Sigmoid colon (tissue), 7 donors: ENCODE results near the gene DESI1. TPM values are rescaled to one million over a fixed set of nuclear protein-coding genes. Genes with fewer than 3 reads are reported as not detected.

ENCODE experiments used
- DNase-seq: peaks from one replicate; pipeline ENCODE4 v3.0.0-alpha.2; 2019
- H3K27ac ChIP-seq, 4 donors: fragments of 200-600 bp; sonication (generic); one replicate each; pipeline ENCODE4 v1.5.1; 2016 to 2019; ENCODE audit warnings: mild to moderate bottlenecking in 1 of 4
- H3K27me3 ChIP-seq, 3 donors: fragments of 200-600 bp; sonication (generic); one replicate each; pipeline ENCODE4 v1.5.1; 2019; ENCODE audit warnings: mild to moderate bottlenecking in 1 of 3
- H3K36me3 ChIP-seq, 4 donors: fragments of 200-600 bp; sonication (generic); one replicate each; pipeline ENCODE4 v1.5.1; 2016 to 2019
- H3K4me1 ChIP-seq, 4 donors: fragments of 200-600 bp; sonication (generic); one replicate each; pipeline ENCODE4 v1.5.1; 2017 to 2019
- H3K4me3 ChIP-seq, 4 donors: fragments of 200-600 bp; sonication (generic); one replicate each; pipeline ENCODE4 v1.5.1; 2017 to 2019; ENCODE audit warnings: mild to moderate bottlenecking in 2 of 4, moderate library complexity in 1 of 4
- H3K9me3 ChIP-seq, 4 donors: fragments of 200-600 bp in 3 of 4; sonication (generic) in 3 of 4; one replicate each; pipeline versions ENCODE4 v1.5.1 to v1.6.1; 2013 to 2019
- CTCF ChIP-seq, 4 experiments: fragments of 450-650 bp in 3 of 4; fragments of 200-600 bp in 1 of 4; IDR thresholded peaks; one replicate each; pipeline ENCODE4 v1.5.1; 2016 to 2019; ENCODE audit warnings: antibody characterized with exemption in 4 of 4, mild to moderate bottlenecking in 3 of 4, moderate library complexity in 2 of 4
- EP300 ChIP-seq, 4 donors: sonication (generic); formaldehyde crosslinking; IDR thresholded peaks; one replicate each; pipeline ENCODE4 v1.6.1; 2017; ENCODE audit warnings: antibody characterized with exemption in 4 of 4
- POLR2A ChIP-seq, 2 donors: fragments of 450-650 bp; IDR thresholded peaks; one replicate each; pipeline ENCODE4 v1.6.1; 2016; ENCODE audit warnings: antibody characterized with exemption in 2 of 2, mild to moderate bottlenecking in 2 of 2, moderate library complexity in 2 of 2
- POLR2AphosphoS5 ChIP-seq, 4 donors: sonication (generic); formaldehyde crosslinking; IDR thresholded peaks; one replicate each; pipeline ENCODE4 v1.6.1; 2017; ENCODE audit warnings: antibody characterized with exemption in 4 of 4
- WGBS, 2 donors: extraction: QIAGEN DNeasy Blood & Tissue Kit; methylation state at CpG; one replicate each; pipeline ENCODE4 v1.1.7; 2013; 5-methylcytosine and 5-hydroxymethylcytosine counted together
- intact Hi-C: fragments of 100-400 bp; cut with DNase I; formaldehyde crosslinking; loops from one replicate; pipeline ENCODE4 v1.15.1; 2023
- polyA plus RNA-seq, 3 donors: library from polyadenylated mRNA; stranded (reverse); fragments of 200-250 nt; gene quantifications; one replicate each; pipeline ENCODE4 v1.2.3, GENCODE V29; 2013
- total RNA-seq, 4 donors: library from RNA; depleted of rRNA; stranded (reverse); fragments of >200 nt; gene quantifications; one replicate each; pipeline ENCODE4 v1.1.0, GENCODE V29; 2016
- donor health status: healthy with polysubstance abuse.
- donor health status: Bipolar disorder and iron deficiency.
- donor health status: healthy.

The DESI1 gene
- total and polyA plus RNA-seq, 7 donors = 10.2 to 29.1 (median 14.3) TPM

- WGBS, 2 donors = 96 to 97% methylated on average over 6 of the region's 6 CpGs
- Histone ChIP-seq H3K27ac (no peak overlapping the region), H3K9me3 (no peaks in the 10 kb centered on the region), H3K4me1 (no peaks in the 10 kb centered on the region), H3K27me3 (no peaks in the 10 kb centered on the region), H3K36me3 (no peaks in the 10 kb centered on the region), H3K4me3 (no peak overlapping the region)
- intact Hi-C loops = no loop called here
- TF ChIP-seq POLR2A (IDR thresholded peaks at IDR 0.05) = no peak
- no peak for TF ChIP-seq POLR2AphosphoS5 (IDR thresholded peaks at IDR 0.05)
- TF ChIP-seq CTCF (IDR thresholded peaks at IDR 0.05) = no peak
- no peak for TF ChIP-seq EP300 (IDR thresholded peaks at IDR 0.05)
- no peak for DNase-seq
Measured at GRCh38 chr22:41612603-41613306, 8.1 kb downstream of the DESI1 start.

- 97% methylated on average over 3 of the region's 3 CpGs for WGBS, 2 donors
- Histone ChIP-seq H3K27ac (no peak overlapping the region), H3K36me3 (peaks cover 0 to 41% (median 10%) of the 10 kb centered on the region in 4 donors), H3K9me3 (no peaks in the 10 kb centered on the region), H3K27me3 (no peaks in the 10 kb centered on the region), H3K4me1 (no peaks in the 10 kb centered on the region), H3K4me3 (no peak overlapping the region)
- DNase-seq = no peak
- TF ChIP-seq POLR2A (IDR thresholded peaks at IDR 0.05) (no peak), POLR2AphosphoS5 (IDR thresholded peaks at IDR 0.05) (no peak), CTCF (IDR thresholded peaks at IDR 0.05) (no peak), EP300 (IDR thresholded peaks at IDR 0.05) (no peak)
- intact Hi-C loops = no loop called here
Measured at GRCh38 chr22:41608386-41608785, 12.5 kb downstream of the DESI1 start.

- DNase-seq = no peak
- no peak for TF ChIP-seq POLR2A (IDR thresholded peaks at IDR 0.05)
- TF ChIP-seq EP300 (IDR thresholded peaks at IDR 0.05) = no peak
- no peak for TF ChIP-seq CTCF (IDR thresholded peaks at IDR 0.05)
- TF ChIP-seq POLR2AphosphoS5 (IDR thresholded peaks at IDR 0.05) = no peak
- no peaks in the 10 kb centered on the region for H3K4me1 ChIP-seq
- intact Hi-C loops = no loop called here
- H3K36me3 ChIP-seq = peaks cover 3 to 75% (median 23%) of the 10 kb centered on the region in 4 donors
- H3K9me3 ChIP-seq = no peaks in the 10 kb centered on the region
- no peak overlapping the region for H3K27ac ChIP-seq
- H3K4me3 ChIP-seq = no peak overlapping the region
- WGBS, 2 donors = 56 to 90% methylated on average over 4 of the region's 4 CpGs
- H3K27me3 ChIP-seq = no peaks in the 10 kb centered on the region
Measured at GRCh38 chr22:41603873-41604332, 16.9 kb downstream of the DESI1 start.

GRCh38 chr22:41600976-41601375, 19.9 kb downstream of the DESI1 start:
- H3K27me3 ChIP-seq = no peaks in the 10 kb centered on the region
- WGBS, 2 donors = 93 to 94% methylated on average over 8 of the region's 8 CpGs
- intact Hi-C loops = no loop called here
- H3K36me3 ChIP-seq = peaks cover 3 to 58% (median 18%) of the 10 kb centered on the region in 4 donors
- H3K4me1 ChIP-seq = no peaks in the 10 kb centered on the region
- H3K9me3 ChIP-seq = no peaks in the 10 kb centered on the region
- DNase-seq = no peak
- H3K4me3 ChIP-seq = no peak overlapping the region
- no peak for TF ChIP-seq EP300 (IDR thresholded peaks at IDR 0.05)
- TF ChIP-seq CTCF (IDR thresholded peaks at IDR 0.05) = no peak
- no peak for TF ChIP-seq POLR2A (IDR thresholded peaks at IDR 0.05)
- TF ChIP-seq POLR2AphosphoS5 (IDR thresholded peaks at IDR 0.05) = no peak
- H3K27ac ChIP-seq = no peak overlapping the region
